A673 (cell line): Measurements from ENCODE around the gene NOD2.

ENCODE experiments used
- CTCF ChIP-seq: fragments of 300-800, 200-600 bp; sonication (generic); conservative IDR thresholded peaks from 2 replicates; pipeline ENCODE4 v1.5.1; 2017; ENCODE audit warnings: low read depth, mild to moderate bottlenecking, antibody characterized with exemption, low read length, moderate library complexity, mixed read lengths
- EZH2 ChIP-seq: fragments of 200-600 bp; sonication (generic); IDR thresholded peaks from 2 replicates; pipeline ENCODE4 v1.6.1; 2017; ENCODE audit warnings: borderline replicate concordance, low read depth, mild to moderate bottlenecking, mixed read lengths, antibody characterized with exemption, low read length; ENCODE audit not compliant: poor library complexity, severe bottlenecking

- TF ChIP-seq CTCF = no peak
- TF ChIP-seq EZH2 = no peak
Observed at GRCh38 chr16:50679676-50680555, 13.5 kb upstream of the NOD2 start.
